ENCODE results near the gene ACAA1. TPM values are rescaled to one million over a fixed set of nuclear protein-coding genes. Genes with fewer than 3 reads are reported as not detected.
"Not testable (repeated sequence)": the region's sequence is repeated elsewhere in the genome, so short reads cannot be mapped to it uniquely, and the experiment has no call there.

ACAA1 gene
- total RNA-seq, 1 experiment from 2014 or later: 49.0 TPM

DNA sequence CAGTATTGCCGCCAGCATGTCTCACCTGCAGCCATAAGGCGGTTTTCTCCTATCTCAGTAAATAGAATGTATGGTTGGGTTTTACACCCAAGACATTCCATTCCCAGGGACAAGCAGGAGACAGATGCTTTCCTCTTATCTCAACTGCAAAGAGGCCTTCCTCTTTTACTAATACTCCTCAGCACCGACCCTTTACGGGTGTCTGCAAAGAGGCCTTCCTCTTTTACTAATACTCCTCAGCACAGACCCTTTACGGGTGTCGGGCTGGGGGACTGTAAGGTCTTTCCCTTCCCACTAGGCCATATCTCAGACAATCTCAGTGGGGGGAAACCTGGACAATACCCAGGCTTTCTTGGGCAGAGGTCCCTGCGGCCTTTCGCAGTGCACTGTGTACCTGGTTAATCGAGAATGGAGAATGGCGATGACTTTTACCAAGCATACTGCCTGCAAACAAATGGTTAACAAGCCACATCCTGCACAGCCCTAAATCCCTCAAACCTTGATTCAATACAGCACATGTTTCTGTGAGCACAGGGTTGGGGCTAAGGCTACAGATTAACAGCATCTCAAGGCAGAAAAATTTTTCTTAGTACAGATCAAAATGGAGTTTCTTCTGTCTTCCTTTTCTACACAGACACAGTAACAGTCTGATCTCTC, 1.2 kb downstream of the ACAA1 start:
- intact Hi-C loops (cut with micrococcal nuclease): loop anchor here (2.0 to 10.0 kb wide), 2 partner anchors 29 to 319 kb away; partner anchors contain the start of genes ACVR2B and OXSR1
- Histone ChIP-seq H3K4me2 (ENCODE audit: low read length) (peak overlapping the region; percentile 87), H3K9ac (ENCODE audit: low read length) (peak overlapping the region; percentile 76), H3K4me3 (replicated peaks in 1 of 2; ENCODE audit: low read depth in 1 of 2, low read length in 2 of 2) (peak overlapping the region; percentile 87 to 91), H3K4me1 (ENCODE audit: control insufficient read depth in 1 of 2, insufficient read depth in 2 of 2, low read length in 2 of 2) (peaks cover 30 to 59% of the 10 kb centered on the region in 2 experiments), H3K79me2 (ENCODE audit: insufficient read depth, low read length) (peaks cover 12% of the 10 kb centered on the region)
- RAD21 ChIA-PET (ENCODE audit: low non-redundant PET in 1 of 2, low total read pairs in 2 of 2, uncharacterized antibody in 2 of 2, unreplicated experiment in 2 of 2); H3K36me3 ChIP-seq (ENCODE audit: control insufficient read depth in 1 of 2, insufficient read depth in 2 of 2, low read length in 2 of 2); H3K27me3 ChIP-seq (ENCODE audit: insufficient read depth, low read length); POLR2A ChIA-PET; H4K20me1 ChIP-seq (ENCODE audit: insufficient read depth); H3K9me3 ChIP-seq (ENCODE audit: control insufficient read depth in 1 of 2, insufficient read depth in 1 of 2, low read depth in 1 of 2, low read length in 2 of 2); ATAC-seq; H3K27ac ChIP-seq (ENCODE audit: low read depth, low read length); H3K9me2 ChIP-seq (ENCODE audit: insufficient read depth); H2AFZ ChIP-seq (ENCODE audit: low read depth, low read length, poor library complexity, severe bottlenecking); DNase-seq (ENCODE audit: low read depth, low spot score): not testable (repeated sequence)
- CTCF ChIA-PET: interaction anchor here (1.5 kb wide), 1 partner anchor 29 kb away, joined by 4 read pairs; the partner anchor contains the start of gene OXSR1
- TSS peak; percentile 39 for BruUV-seq (replicated peaks)

DNA sequence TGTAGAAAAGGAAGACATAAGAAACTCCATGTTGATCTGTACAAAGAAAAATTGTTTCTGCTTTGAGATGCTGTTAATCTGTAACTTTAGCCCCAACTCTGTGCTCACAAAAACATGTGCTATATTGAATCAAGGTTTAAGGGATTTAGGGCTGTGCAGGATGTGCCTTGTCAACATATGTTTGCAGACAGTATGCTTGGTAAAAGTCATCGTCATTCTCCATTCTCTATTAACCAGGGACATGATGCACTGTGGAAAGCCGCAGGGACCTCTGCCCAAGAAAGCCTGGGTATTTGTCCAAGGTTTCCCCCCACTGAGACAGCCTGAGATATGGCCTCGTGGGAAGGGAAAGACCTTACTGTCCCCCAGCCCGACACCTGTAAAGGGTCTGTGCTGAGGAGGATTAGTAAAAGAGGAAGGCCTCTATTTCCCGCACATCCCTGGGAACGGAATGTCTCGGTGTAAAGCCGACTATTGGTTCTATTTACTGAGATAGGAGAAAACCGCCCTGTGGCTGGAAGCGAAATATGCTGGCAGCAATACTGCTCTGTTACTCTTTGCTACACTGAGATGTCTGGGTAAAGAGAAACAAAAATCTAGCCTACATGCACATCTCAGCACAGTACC, 2.3 kb downstream of the ACAA1 start:
- H3K9ac ChIP-seq (ENCODE audit: low read length); RAD21 ChIA-PET (ENCODE audit: low non-redundant PET in 1 of 2, low total read pairs in 2 of 2, uncharacterized antibody in 2 of 2, unreplicated experiment in 2 of 2); H3K9me3 ChIP-seq (ENCODE audit: control insufficient read depth in 1 of 2, insufficient read depth in 1 of 2, low read depth in 1 of 2, low read length in 2 of 2); H3K9me2 ChIP-seq (ENCODE audit: insufficient read depth); H2AFZ ChIP-seq (ENCODE audit: low read depth, low read length, poor library complexity, severe bottlenecking); H3K27ac ChIP-seq (ENCODE audit: low read depth, low read length); DNase-seq (ENCODE audit: low read depth, low spot score); POLR2A ChIA-PET; ATAC-seq; H4K20me1 ChIP-seq (ENCODE audit: insufficient read depth); H3K27me3 ChIP-seq (ENCODE audit: insufficient read depth, low read length); BruUV-seq (replicated peaks); H3K4me3 ChIP-seq (replicated peaks in 1 of 2; ENCODE audit: low read depth in 1 of 2, low read length in 2 of 2): not testable (repeated sequence)
- H3K4me2 ChIP-seq (ENCODE audit: low read length): peak overlapping the region; percentile 78
- peaks cover 8 to 13% of the 10 kb centered on the region in 2 experiments; a peak in 2 of 4 replicates for H3K36me3 ChIP-seq (ENCODE audit: control insufficient read depth in 1 of 2, insufficient read depth in 2 of 2, low read length in 2 of 2)
- intact Hi-C loops (cut with micrococcal nuclease): loop anchor here (5.0 to 10.0 kb wide), 4 partner anchors 113 to 348 kb away; partner anchors contain the start of genes ACVR2B and XYLB
- peaks cover 30 to 53% of the 10 kb centered on the region in 2 experiments for H3K4me1 ChIP-seq (ENCODE audit: control insufficient read depth in 1 of 2, insufficient read depth in 2 of 2, low read length in 2 of 2)
- H3K79me2 ChIP-seq (ENCODE audit: insufficient read depth, low read length): peaks cover 12% of the 10 kb centered on the region
- CTCF ChIA-PET: interaction anchor here (1.0 kb wide), 1 partner anchor 528 kb away, joined by 3 read pairs; no protein-coding TSS in a partner anchor
